ENCODE results near the gene CEP350.
"Not testable (repeated sequence)": the region's sequence is repeated elsewhere in the genome, so short reads cannot be mapped to it uniquely, and the experiment has no call there.

Gene CEP350

DNA sequence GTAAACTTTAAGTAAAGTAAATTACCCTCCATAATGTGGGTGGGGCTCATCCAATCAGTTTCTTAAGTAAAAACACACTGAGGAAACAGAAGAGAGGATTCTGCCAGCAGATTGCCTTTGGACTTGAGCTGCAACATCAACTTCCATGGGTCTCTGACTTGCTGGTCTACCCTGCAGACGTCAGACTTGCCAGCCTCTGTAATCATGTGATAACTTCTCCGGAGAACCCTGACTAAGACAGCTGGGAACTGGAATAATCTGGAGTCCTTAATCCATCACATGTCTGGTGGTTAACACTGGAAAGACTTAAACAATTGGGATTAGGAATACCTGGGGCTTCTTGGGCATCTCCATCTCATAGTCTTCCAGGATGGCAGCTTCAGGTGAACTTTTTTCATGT lies 13.2 kb upstream of the CEP350 start:
- DNase-seq = no peak

DNA sequence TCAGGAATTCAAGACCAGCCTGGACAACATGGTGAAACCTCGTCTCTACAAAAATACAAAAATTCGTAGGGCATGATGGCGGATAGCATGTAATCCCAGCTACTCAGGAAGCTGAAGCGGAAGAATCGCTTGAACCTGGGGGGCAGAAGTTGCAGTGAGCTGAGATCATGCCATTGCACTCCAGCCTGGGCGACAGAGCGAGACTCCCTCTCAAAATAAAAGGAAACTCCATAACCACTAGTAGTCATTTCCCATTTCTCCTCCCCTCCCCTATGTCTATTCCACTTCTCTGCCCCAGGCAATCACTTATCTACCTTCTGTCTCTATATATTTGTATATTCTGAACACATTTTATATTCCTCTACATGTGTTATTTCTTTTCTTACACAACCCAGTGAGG lies 4.0 kb upstream of the CEP350 start:
- DNase-seq = peak; percentile 52 to 61

DNA sequence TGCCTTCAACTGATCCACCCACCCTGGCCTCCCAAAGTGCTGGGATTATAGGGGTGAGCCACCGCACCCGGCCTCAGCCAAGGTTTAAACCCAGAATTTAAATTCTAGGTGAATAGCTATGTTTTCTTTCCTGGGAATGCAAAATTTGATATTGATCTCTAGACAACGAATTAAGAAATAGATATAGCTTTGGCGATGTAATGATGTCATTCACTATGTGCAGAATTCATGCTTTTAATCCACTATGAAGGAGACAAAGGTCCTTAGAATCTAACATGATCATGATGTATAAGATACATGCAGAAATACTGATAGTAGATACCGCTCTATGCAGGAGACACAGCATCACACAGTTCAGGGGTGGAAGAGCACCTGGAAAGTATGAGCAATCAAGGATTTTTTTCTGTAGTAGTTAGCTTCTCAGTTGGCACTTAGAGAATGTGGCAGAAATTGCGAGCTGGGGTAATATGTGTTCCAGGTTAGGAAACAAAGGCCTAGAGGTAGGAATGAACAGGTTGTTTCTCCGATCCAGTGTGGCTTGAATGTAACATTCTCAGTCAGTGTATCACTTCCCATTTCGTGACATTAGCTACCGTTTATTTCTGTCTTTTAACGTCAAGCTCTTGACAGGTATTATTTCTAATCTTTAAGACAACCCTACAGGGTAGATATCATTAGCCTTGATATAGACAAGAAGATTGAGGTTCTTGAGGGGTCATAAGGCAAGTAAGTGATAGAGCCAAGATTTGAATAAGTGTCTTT lies 3.0 kb upstream of the CEP350 start:
- DNase-seq = no peak

DNA sequence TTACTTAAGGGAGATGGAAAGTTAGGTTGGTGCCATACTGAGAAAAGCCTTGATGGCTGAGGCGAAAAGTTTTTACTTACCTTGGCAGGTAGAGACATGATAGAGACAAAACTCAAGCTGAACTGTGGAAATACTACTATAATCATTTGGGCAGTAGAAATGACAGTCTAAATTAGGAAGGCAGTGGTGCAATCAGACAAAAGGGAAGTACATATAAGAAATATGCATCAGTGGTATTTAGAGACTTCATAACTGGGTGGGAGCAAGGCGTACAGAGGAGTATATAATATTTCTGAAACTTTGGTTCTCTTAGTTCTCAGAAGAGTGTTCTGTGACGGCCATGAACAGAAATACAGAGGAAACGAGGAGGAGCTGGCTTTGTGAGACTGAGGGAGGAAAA lies 2.4 kb upstream of the CEP350 start:
- DNase-seq = peak; percentile 55 to 59

DNA sequence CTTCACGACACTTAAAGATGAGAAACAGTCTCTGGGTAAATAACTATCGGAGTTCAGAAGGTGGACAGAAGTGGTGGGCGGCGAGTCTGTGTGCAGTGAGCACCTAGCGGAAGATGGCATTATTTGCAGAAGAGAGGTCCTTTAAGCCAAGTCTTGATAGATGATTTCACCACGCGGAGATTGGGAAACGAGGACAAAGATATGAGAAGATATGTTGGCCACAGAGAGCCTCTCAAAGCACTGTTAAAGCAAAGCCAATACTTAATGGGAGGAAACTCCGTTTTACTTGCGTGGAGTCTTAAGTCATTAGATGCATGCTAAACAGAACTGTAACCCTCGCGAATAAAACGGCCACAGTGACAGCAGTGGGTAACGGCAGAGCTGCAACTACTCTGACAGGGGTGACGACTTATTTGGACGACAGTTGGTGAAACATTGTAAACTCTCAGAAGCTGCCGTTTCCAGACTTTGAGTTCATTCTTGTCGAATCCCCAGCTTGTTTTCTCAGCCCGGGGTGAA lies 577 bp upstream of the CEP350 start:
- DNase-seq = peak; percentile 63 to 69

DNA sequence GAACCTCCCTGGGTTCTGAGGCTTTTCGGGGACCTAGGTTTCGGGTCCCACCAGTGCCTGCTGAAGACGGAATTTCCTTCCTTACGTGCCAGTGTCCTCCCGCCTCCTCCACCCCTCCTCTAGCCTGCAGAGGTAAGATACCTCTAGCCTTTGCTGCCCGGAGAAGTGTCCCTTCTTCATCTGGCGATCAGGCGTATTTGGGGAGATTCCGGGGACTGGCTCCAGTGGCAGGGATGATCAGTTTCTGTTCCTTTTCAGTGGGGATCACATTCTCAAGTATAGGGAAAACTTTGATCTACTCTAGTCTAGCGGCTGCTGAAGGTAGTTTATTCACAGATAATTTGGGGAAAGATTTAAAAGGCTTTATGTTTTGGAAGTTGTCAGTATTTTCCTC lies 674 bp downstream of the CEP350 start:
- DNase-seq = peak; percentile 72 to 79

DNA sequence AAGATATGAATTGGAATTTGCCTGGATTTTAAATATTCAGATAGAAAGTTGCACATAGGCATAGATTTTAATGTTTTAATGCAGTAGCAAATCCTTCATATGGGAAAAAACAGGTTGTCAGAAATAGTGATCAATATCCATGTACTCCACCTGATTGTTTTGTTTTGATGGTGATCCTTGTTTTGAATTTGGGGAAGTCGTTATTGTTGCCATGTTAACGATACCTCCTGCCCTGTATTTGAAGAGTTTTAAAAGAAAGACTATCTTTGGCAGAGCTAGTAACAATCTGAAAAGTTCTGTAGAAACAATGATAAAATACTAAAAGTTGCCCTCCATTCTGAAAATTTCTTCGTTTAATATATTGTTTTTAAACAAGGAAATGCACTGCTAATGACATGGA lies 1.1 kb downstream of the CEP350 start:
- no peak for DNase-seq

DNA sequence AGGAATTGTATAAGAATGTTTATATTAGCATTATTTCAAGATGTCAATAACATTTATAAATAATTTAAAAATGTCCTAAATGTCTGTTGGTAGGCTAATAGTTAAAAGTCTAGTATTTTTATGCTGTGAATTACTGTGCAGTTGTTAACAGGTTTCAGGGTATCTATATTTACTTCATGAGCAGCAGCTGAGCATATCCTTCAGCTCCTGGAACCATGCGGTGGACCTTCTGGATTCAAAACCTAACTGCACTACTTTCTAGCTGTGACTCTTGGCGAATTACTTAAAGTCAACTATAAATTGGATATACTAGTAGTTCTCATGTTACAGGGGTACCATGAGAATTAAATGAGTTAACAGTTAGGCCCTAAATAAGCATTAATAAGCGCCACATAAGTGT lies 3.7 kb downstream of the CEP350 start:
- no peak for DNase-seq

DNA sequence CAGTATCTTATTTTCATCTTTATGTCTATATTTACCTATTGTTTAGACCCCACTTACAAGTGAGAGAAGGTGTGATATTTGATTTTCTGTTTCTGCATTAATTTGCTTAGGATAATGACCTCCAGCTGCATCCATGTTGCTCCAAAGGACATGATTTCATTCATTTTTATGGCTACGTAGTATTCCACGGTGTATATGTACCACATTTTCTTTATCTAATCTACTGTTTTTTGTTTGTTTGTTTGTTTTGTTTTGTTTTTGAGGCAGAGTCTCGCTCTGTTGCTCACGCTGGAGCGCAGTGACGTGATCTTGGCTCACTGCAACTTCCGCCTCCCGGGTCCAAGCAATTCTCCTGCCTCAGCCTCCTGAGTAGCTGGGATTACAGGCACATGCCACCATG lies 7.6 kb downstream of the CEP350 start:
- DNase-seq = not testable (repeated sequence)

DNA sequence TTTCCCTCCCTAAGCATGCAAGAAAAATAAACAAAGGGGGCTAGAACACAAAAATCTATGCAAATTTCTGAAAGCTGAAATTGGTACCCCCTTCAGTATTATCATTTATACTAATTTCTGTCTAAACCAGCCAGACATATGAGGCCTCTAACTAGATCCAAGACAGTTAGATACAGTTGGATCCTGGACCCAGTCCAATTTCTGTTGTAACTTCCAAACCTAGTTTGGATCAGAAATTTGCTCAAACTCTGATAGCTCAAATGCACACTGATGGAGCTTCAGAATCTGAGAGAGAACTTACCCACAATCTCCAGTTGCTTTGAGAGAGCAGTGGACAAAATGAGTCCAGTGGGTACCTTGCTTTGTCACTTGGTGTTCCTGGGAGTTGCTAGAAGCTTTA lies 11.9 kb downstream of the CEP350 start:
- DNase-seq = no peak

DNA sequence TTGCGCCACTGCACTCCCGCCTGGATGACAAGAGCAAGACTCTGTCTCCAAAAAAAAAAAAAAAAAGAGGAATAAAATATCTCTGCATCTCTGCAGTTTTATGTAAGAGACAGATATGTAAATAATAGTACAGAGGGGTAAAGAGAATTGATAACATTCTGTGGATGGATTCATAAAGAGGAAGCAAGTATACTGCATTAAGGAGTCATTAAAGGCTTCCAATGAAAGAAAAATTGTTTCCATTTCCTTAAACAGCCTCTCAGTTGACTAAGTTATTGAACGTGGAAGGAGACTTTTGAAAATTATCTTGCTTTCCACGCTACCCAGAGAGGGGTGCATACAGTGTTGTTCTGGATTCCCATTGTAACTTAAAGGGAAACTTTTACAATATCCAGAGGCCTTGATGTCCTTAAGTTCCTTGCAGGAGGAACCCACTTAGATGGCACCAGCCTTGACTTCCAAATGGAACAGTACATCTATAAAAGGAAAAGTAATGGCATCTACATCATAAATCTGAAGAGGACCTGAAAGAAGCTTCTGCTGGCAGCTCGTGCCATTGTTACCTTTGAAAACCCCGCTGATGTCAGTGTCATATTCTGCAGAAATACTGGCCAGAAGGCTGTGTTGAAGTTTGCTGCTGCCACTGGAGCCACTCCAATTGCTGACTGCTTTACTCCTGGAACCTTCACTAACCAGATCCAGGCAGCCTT lies 13.8 kb downstream of the CEP350 start:
- no peak for DNase-seq

DNA sequence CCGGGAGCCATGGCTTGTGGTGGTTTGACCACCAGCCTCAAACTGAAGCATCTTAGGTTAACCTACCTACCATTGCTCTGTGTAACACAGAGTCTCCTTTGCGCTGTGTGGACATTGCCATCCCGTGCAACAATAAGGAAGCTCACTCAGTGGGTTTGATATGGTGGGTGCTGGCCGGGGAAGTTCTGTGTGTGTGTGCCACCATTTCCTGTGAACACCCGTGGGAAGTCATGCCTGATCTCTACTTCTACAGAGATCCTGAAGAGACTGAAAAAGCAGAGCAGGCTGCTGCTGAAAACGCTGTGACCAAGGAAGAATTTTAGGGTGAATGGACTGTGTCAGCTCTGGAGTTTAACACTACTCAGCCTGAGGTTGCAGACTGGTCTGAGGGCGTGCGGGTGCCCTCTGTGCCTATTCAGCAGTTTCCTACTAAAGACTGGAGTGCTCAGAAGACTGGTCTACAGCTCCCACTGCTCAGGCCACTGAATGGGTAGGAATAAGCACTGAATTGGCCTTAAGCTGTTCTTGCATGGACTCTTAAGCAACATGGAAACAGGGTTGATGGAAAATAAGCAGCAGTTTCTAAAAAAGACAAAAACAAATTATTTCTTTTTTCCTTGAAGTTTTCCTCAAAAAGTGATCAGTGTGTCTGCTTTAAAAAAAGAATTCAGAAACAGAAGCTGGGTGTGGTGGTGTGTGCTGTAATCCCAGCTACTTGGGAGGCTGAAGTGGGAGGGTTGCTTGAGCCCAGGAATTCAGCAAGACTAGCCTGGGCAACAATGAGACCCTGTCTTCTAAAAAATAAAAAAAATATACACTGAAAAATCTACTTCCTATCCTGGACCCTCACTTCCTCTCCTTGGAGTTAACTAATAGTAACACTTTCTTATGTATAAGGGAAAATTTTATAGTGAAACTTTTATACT lies 14.6 kb downstream of the CEP350 start:
- no peak for DNase-seq

DNA sequence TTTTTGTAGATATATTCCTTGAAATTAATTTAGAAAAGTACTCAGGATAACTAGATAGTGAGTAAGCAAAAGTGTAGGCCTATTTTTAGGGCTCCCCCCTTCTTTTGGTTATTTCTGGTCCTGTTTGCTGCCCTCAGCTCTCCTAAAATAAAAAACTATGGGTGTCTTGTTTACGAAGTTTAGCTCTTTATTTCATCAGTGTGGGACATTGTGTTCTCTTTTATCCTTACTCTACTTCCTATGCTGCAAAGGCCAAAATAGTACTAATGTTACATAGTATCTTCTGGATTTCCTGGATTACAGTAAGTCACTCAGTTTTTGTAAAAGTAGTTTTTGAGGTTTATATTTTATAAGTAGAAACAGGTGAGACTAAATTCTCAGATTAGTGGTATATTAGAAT lies 15.4 kb downstream of the CEP350 start:
- no peak for DNase-seq

DNA sequence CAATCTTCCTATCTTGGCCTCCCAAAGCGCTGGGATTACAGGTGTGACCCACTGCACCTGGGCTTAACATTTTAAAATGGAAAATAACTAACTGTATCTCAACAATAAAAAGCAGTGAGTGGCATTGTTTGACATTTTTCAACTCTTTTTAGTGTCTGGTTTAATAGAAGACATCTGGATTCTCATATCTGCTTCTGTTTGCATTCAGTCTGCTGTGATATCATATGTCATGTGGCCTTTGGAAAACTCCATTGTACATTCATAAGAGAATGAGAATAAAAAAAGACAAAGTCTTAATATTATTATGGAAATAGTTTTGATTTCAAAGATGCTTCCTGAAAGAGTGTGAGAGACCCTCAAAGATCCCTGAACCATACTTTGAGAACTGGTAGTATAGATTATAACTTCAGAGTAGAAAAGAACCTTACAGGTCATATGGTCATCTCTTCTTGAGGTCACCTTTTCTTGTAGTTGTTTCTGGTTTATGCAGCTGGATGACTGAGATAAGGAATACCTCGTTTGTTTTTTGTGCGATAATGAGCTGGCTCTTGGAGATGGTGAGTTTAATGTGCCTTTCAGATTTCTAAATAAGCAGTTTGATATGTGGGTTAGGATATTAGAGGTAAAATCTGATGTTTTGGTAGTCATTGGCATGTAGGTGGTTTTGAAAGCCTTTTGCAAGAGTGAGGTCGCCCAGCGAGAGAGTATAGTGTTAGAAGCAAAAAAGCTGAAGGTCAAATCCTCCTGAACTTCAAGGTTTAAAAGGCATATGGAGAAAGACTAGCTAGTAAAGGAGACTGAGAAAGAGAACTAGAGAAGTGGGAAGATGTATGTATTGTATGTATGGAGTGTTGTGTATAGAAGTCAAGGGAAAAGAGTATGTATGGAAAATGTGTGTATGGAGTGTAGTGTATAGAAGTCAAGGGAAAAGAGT lies 17.2 kb downstream of the CEP350 start:
- no peak for DNase-seq

DNA sequence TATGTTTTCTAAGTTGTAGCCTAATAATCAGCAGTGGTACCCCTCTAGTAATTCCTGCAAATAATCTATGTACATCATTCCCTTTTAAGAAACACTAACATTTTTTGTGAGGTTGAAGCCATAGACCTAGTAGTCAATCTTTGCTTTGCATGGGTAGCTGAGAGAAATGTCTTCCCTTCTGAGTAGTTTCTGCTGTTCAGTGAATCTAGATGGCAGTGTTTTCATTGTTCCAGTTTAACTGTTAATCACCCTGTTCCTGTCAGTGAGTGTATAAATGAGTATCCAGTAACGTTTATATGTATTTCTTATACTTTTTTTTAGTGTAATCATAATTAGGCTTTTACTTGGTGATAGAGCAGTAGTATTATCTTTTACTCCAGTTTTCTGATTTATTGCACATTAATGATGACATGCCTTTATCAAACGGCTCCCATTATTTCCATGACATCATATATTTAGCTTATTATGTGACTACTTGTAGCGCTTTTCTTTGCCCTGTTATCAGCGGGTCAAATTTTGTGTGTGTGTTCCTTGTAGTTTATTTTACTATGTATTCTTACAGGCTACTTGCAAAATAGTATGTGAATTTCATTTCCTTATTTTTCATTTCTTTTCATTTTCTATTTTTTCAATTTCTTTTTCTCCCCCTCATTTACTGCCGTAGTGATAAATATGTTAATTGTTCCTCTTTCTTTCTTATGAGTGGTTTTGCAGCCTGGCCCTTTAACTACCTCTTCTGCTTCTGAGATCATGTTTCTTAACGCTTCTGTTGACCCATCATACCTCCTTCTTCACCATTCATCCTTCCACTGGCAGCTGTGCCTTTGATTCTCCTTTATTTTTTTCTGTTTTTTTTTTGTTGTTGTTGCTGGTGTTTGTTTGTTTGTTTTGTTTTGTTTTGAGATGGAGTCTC lies 18.8 kb downstream of the CEP350 start:
- peak in 1 of 2 donors; percentile 29 for DNase-seq

DNA sequence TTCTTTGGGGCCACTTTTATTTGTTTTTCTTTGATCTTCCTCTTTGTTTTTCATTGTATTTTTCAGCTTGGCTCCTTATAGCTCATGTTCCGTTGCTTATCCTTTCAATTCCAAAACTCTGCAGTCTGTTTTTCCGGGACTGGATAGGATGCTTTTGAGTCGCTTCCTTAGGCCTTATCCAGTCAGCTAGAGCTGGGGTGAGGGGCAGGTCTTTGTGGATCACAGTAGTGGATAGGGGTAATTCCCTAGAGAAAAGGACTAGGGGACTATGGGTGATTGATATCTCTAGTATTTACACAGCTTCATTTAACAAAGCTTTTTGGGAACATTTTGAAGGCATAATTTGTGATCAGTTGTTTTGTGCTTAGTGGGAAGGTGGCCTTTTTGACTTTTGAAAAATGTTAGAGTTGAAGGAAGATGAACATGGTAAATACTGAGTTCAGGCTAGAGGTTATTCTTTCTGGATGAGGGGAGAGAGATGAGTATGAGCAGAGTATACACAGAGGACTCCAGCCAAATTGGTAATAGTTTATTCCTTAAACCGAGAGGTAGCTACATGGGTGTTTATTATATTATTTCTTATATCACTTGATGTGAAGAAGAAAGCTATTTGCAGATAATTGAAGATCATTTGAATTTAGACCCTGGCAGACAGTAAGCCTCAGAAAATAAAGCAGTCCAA lies 22.5 kb downstream of the CEP350 start:
- no peak for DNase-seq

DNA sequence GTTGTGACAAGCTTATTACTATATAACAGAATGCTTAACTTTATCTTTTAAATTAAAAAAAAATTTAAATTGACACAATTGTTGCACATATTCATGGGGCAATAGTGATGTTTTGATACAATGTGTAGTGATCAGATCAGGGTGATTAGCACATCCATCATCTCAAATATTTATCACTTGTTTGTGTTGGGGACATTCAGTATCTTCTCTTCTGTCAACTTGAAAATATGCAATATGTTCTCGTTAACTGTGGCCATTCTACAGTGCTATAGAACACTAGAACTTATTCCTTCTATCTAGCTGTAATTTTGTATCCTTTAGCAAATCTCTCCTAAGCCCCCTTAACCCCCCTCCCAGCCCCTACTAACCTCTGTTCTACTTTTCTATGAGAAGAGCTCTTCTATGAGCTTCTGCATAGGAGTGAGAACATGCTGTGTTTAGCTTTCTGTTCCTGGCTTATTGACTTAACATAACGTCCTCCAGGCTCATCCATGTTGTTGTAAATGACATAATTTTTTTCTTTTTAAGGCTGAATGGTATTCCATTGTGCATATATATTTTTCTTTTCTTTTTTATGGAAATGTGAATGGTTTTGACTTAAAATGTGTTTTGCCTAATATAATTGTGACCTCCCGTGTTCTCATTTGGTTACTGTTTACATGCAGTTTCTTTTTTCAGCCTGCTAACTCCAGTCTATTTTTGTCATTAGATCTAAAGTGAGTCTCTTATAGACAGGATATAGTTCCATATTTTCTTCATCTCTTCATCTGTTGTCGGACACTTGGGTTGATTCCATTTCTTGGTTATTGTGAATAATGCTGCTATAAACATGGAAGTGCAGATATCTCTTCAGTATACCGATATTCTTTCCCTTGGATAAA lies 23.8 kb downstream of the CEP350 start:
- DNase-seq = no peak

DNA sequence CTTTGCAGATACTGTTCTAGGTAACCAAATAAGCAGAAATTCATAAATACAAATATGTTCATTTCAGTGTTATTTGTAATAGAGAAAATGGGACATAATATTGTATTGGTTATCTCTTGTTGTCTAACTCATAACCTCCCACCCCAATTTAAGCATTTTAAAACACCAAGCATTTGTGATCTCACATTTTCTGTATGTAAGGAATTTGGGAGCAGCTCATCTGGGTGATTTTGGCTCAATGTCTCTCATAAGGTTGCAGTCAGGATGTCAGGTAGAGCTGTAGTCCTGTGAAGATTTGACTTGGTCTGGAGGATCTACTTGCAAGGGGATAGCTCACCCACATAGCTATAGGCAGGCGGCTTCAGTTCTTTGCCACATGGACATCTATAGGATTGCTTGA lies 29.5 kb downstream of the CEP350 start:
- DNase-seq = no peak

DNA sequence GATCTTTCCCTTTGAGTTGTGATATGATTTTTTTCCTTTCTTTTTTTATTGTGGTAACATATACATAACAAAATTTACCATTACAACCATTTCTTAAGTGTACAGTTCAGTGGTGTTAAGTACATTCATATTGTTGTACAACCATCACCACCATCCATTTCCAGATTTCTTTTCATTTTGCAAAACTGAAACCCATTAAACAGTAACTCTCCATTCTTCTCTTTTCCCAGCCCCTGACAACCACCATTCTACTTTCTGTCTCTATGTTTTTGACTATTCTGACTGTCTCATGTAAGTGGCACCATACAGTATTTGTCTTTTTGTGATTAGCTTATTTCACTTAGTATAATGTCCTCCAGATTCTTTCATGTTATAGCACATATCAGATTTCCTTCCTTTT lies 30.3 kb downstream of the CEP350 start:
- DNase-seq = no peak

All from inflammatory macrophage treated with lipopolysaccharide for 1 hour (primary cell).